ENCODE measurements around the gene ZNF780B.
A peak's percentile ranks its signal among the peaks of the same experiment; 100 is the strongest.

ZNF780B gene

GRCh38 chr19:40009674-40010073 is 46.4 kb downstream of the ZNF780B start:
- no peaks in the 10 kb centered on the region for H3K27me3 ChIP-seq
- H3K9ac ChIP-seq: no peak overlapping the region
- H3K4me3 ChIP-seq: no peak overlapping the region
- no peak for TF ChIP-seq Cebpa-rat (IDR thresholded peaks at IDR 0.05)
- H3K9me3 ChIP-seq: peaks cover 58% of the 10 kb centered on the region
- H3K36me3 ChIP-seq: peaks cover 73% of the 10 kb centered on the region
- H3K4me2 ChIP-seq: no peak overlapping the region
- H4K20me1 ChIP-seq: no peaks in the 10 kb centered on the region
- H3K27ac ChIP-seq: no peak overlapping the region
- no peaks in the 10 kb centered on the region for H3K4me1 ChIP-seq

- H3K36me3 ChIP-seq: peaks cover 52% of the 10 kb centered on the region
- no peaks in the 10 kb centered on the region for H4K20me1 ChIP-seq
- peaks cover 24% of the 10 kb centered on the region for H3K9me3 ChIP-seq
- no peak overlapping the region for H3K9ac ChIP-seq
- no peaks in the 10 kb centered on the region for H3K27me3 ChIP-seq
- no peaks in the 10 kb centered on the region for H3K4me1 ChIP-seq
- no peak for TF ChIP-seq Cebpa-rat (IDR thresholded peaks at IDR 0.05)
- H3K4me3 ChIP-seq: no peak overlapping the region
- no peak overlapping the region for H3K4me2 ChIP-seq
- no peak overlapping the region for H3K27ac ChIP-seq
Measured at GRCh38 chr19:40006273-40006691, 49.7 kb downstream of the ZNF780B start.

- Histone ChIP-seq H3K27me3 (no peaks in the 10 kb centered on the region), H3K4me3 (no peak overlapping the region), H3K27ac (no peak overlapping the region), H3K9ac (no peak overlapping the region), H3K4me2 (no peak overlapping the region), H3K36me3 (peaks cover 48% of the 10 kb centered on the region), H4K20me1 (no peaks in the 10 kb centered on the region), H3K4me1 (no peaks in the 10 kb centered on the region), H3K9me3 (peaks cover 20% of the 10 kb centered on the region)
- TF ChIP-seq Cebpa-rat (IDR thresholded peaks at IDR 0.05): no peak
Measured at GRCh38 chr19:40005691-40006272, 50.2 kb downstream of the ZNF780B start.

GRCh38 chr19:39998501-39998900 is 57.5 kb downstream of the ZNF780B start:
- H3K27ac ChIP-seq: no peak overlapping the region
- no peak overlapping the region for H3K4me3 ChIP-seq
- H3K4me1 ChIP-seq: peaks cover 19% of the 10 kb centered on the region
- no peaks in the 10 kb centered on the region for H3K27me3 ChIP-seq
- no peak overlapping the region for H3K4me2 ChIP-seq
- TF ChIP-seq Cebpa-rat (IDR thresholded peaks at IDR 0.05): no peak
- H4K20me1 ChIP-seq: no peaks in the 10 kb centered on the region
- peaks cover 20% of the 10 kb centered on the region for H3K9me3 ChIP-seq
- H3K36me3 ChIP-seq: peaks cover 17% of the 10 kb centered on the region
- H3K9ac ChIP-seq: no peak overlapping the region

GRCh38 chr19:39997638-39998216 is 58.3 kb downstream of the ZNF780B start:
- Histone ChIP-seq H3K4me2 (peak overlapping the region; percentile 93), H3K36me3 (peaks cover 25% of the 10 kb centered on the region), H3K4me3 (peak overlapping the region; percentile 78), H3K9me3 (peaks cover 28% of the 10 kb centered on the region), H3K9ac (peak overlapping the region; percentile 88), H3K4me1 (peaks cover 19% of the 10 kb centered on the region), H4K20me1 (no peaks in the 10 kb centered on the region), H3K27me3 (no peaks in the 10 kb centered on the region), H3K27ac (peak overlapping the region; percentile 92)
- TF ChIP-seq Cebpa-rat (IDR thresholded peaks at IDR 0.05): no peak

GRCh38 chr19:39996811-39997637 is 59.0 kb downstream of the ZNF780B start, which contains the start of gene ZNF546:
Gene ZNF546, plus strand, starts transcription at chr19:39997060. Its CDS starts 1,267 bp downstream, at chr19:39998327.
- Histone ChIP-seq H3K27ac (peak within 1 kb of the TSS; percentile 92), H4K20me1 (no peaks in the 10 kb centered on the region), H3K9me3 (peaks cover 29% of the 10 kb centered on the region), H3K4me2 (peak within 1 kb of the TSS; percentile 93), H3K4me1 (peaks cover 19% of the 10 kb centered on the region), H3K36me3 (peaks cover 27% of the 10 kb centered on the region), H3K9ac (peak within 1 kb of the TSS; percentile 88), H3K4me3 (peak within 1 kb of the TSS; percentile 78), H3K27me3 (no peaks in the 10 kb centered on the region)
- no peak for TF ChIP-seq Cebpa-rat (IDR thresholded peaks at IDR 0.05)

GRCh38 chr19:39996218-39996810 is 59.7 kb downstream of the ZNF780B start:
- Histone ChIP-seq H3K9me3 (peaks cover 29% of the 10 kb centered on the region), H3K27me3 (no peaks in the 10 kb centered on the region), H3K4me3 (peak overlapping the region; percentile 78), H4K20me1 (peaks cover 4% of the 10 kb centered on the region; the same call in 1 of the 2 replicates), H3K36me3 (peaks cover 27% of the 10 kb centered on the region), H3K4me2 (peak overlapping the region; percentile 93), H3K9ac (peak overlapping the region; percentile 88), H3K27ac (peak overlapping the region; percentile 92), H3K4me1 (peaks cover 19% of the 10 kb centered on the region)
- TF ChIP-seq Cebpa-rat (IDR thresholded peaks at IDR 0.05): no peak

GRCh38 chr19:39995794-39996193 is 60.2 kb downstream of the ZNF780B start:
- H3K9ac ChIP-seq: peak overlapping the region; percentile 88; the same call in 1 of the 2 replicates
- peaks cover 9% of the 10 kb centered on the region; the same call in 1 of the 2 replicates for H4K20me1 ChIP-seq
- H3K36me3 ChIP-seq: peaks cover 27% of the 10 kb centered on the region
- H3K4me3 ChIP-seq: peak overlapping the region; percentile 78
- H3K4me1 ChIP-seq: peaks cover 19% of the 10 kb centered on the region
- H3K9me3 ChIP-seq: peaks cover 29% of the 10 kb centered on the region
- no peaks in the 10 kb centered on the region for H3K27me3 ChIP-seq
- TF ChIP-seq Cebpa-rat (IDR thresholded peaks at IDR 0.05): no peak
- peak overlapping the region; percentile 93 for H3K4me2 ChIP-seq
- H3K27ac ChIP-seq: no peak overlapping the region

- Histone ChIP-seq H3K9ac (no peak overlapping the region), H4K20me1 (peaks cover 23% of the 10 kb centered on the region; the same call in 1 of the 2 replicates), H3K9me3 (peaks cover 29% of the 10 kb centered on the region), H3K4me1 (peaks cover 19% of the 10 kb centered on the region), H3K36me3 (peaks cover 24% of the 10 kb centered on the region), H3K27ac (no peak overlapping the region), H3K4me2 (no peak overlapping the region), H3K27me3 (no peaks in the 10 kb centered on the region), H3K4me3 (no peak overlapping the region)
- TF ChIP-seq Cebpa-rat (IDR thresholded peaks at IDR 0.05): no peak
Measured at GRCh38 chr19:39994361-39994760, 61.7 kb downstream of the ZNF780B start.

Data from BLaER1 (cell line).